Calu3 (cell line): ENCODE measurements around the gene STAT3. TPM values are rescaled to one million over a fixed set of nuclear protein-coding genes. Genes with fewer than 3 reads are reported as not detected.

Source experiments
- BruUV-seq: library from RNA; stranded (reverse); fragments of 400-500 nt; replicated peaks from 2 replicates; lab custom pipeline; 2021; lab: Mats Ljungman, UMichigan
- CTCF ChIA-PET: fragments of 300-600 bp; sonication (Branson Sonifier 250); formaldehyde crosslinking; loops from one replicate; lab custom pipeline; 2022; ENCODE audit warnings: antibody characterized with exemption; lab: Charles Lee
- DNase-seq: peaks from one replicate; pipeline ENCODE4 v3.0.0; 2022
- H3K27ac Mint-ChIP-seq: one replicate; pipeline ENCODE4 v1.8.0; 2022; ENCODE audit warnings: mixed read lengths; ENCODE audit not compliant: unreplicated experiment
- H3K27me3 Mint-ChIP-seq: one replicate; pipeline ENCODE4 v1.8.0; 2022; ENCODE audit warnings: mixed read lengths; ENCODE audit not compliant: unreplicated experiment
- H3K36me3 Mint-ChIP-seq: one replicate; pipeline ENCODE4 v1.8.0; 2022; ENCODE audit warnings: mild to moderate bottlenecking, moderate library complexity, mixed read lengths; ENCODE audit not compliant: insufficient read depth, unreplicated experiment
- H3K4me1 Mint-ChIP-seq: one replicate; pipeline ENCODE4 v1.8.0; 2022; ENCODE audit warnings: mild to moderate bottlenecking, low read depth, mixed read lengths; ENCODE audit not compliant: unreplicated experiment
- H3K4me3 Mint-ChIP-seq: one replicate; pipeline ENCODE4 v1.8.0; 2022; ENCODE audit warnings: mild to moderate bottlenecking, low read depth, moderate library complexity, mixed read lengths; ENCODE audit not compliant: unreplicated experiment
- H3K9me3 Mint-ChIP-seq: one replicate; pipeline ENCODE4 v1.8.0; 2022; ENCODE audit warnings: low read depth, mixed read lengths; ENCODE audit not compliant: unreplicated experiment
- CTCF ChIP-seq: fragments of 200-600 bp; IDR thresholded peaks from one replicate; pipeline ENCODE4 v1.8.0; 2022; ENCODE audit warnings: antibody characterized with exemption; ENCODE audit not compliant: unreplicated experiment
- intact Hi-C: fragments of 100-400 bp; cut with micrococcal nuclease; formaldehyde crosslinking; loops from one replicate; pipeline ENCODE4 v1.10.0; 2022; ENCODE audit not compliant: unreplicated experiment
- total RNA-seq: library from RNA; stranded (reverse); gene quantifications from 2 replicates; pipeline ENCODE4 v1.2.3, GENCODE V29; 2022

The STAT3 gene
- total RNA-seq, 1 experiment from 2014 or later = 183 TPM

GRCh38 chr17:42414704-42415409, 26.6 kb upstream of the STAT3 start:
- no peak for DNase-seq
- Mint-ChIP-seq H3K9me3 (no peaks in the 10 kb centered on the region), H3K36me3 (no peaks in the 10 kb centered on the region), H3K27ac (no peak overlapping the region), H3K27me3 (peaks cover 4% of the 10 kb centered on the region), H3K4me1 (peaks cover 14% of the 10 kb centered on the region), H3K4me3 (no peak overlapping the region)
- intact Hi-C loops = no loop called here
- CTCF ChIA-PET = no interaction called here
- BruUV-seq = no TSS peak
- no peak for TF ChIP-seq CTCF

DNA sequence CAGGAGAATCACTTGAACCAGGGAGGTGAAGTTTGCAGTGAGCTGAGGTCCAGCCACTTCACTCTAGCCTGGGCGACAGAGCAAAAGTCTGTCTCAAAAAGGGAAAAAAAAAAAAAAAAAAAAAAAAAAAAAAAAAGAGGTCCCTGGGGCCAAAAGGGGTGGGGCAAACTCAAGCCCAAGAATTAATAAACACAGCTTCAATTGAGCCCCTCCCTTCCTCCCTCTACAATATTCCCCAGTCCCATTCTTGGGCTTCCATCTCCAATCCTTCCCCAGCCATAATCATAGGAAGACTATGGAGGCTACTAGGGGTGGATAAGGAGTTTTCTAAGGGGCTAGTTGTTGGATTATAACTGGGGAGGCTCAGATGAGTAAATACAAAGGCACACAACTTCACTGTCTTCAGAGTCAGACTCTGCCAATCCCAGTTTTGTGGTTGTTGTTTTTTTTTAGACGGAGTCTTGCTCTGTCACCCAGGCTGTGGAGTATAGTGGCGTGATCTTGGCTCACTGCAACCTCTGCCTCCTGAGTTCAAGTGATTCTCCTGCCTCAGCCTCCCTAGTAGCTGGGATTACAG, 25.3 kb upstream of the STAT3 start:
- intact Hi-C loops = no loop called here
- Mint-ChIP-seq H3K4me1 (peaks cover 14% of the 10 kb centered on the region), H3K27ac (no peak overlapping the region), H3K9me3 (no peaks in the 10 kb centered on the region), H3K4me3 (no peak overlapping the region), H3K36me3 (no peaks in the 10 kb centered on the region), H3K27me3 (no peaks in the 10 kb centered on the region)
- TF ChIP-seq CTCF = no peak
- no peak for DNase-seq
- CTCF ChIA-PET = interaction anchor here (0.5 kb wide), 1 partner anchor 60 kb away, joined by 3 read pairs; no protein-coding TSS in a partner anchor
- no TSS peak for BruUV-seq

DNA sequence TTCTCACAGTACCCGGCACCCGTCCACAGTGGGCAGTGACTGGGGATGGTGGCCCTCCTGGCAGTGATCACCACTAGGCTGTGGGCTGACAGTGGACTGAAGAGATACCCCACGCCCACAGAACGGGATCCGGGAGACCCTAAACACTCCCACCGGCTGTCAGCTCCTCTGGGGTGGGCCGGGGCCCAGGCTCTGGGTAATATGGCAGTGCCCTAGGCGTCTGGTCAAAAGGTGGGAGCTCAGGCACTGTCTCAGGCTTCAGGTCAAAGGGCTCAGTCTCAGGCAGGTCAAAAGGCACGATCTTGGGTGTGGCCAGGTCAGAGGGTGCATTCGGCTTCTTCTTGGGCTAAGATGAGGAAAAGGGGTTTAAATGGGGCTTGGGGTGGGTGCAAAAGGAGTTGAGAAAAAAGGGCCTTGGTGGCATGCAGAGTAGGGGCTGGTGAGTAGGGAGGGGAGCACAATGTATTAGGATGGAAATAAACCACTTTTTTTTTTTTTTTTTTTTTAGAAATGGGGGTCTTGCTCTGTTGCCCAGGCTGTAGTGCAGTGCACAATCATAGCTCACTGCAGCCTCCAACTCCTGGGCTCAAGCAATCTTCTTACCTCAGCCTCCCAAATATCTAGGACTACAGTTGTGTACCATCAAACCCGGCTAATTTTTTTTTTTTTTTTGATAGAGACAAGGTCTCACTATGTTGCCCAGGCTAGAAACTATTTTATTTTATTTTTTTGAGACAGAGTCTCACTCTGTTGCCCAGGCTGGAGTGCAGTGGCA, 23.9 kb upstream of the STAT3 start:
- CTCF ChIA-PET = interaction anchor here (0.8 kb wide), 1 partner anchor 118 kb away, joined by 6 read pairs; no protein-coding TSS in a partner anchor
- Mint-ChIP-seq H3K4me3 (no peak overlapping the region), H3K27me3 (no peaks in the 10 kb centered on the region), H3K9me3 (no peaks in the 10 kb centered on the region), H3K36me3 (no peaks in the 10 kb centered on the region), H3K4me1 (peaks cover 21% of the 10 kb centered on the region), H3K27ac (no peak overlapping the region)
- TF ChIP-seq CTCF = no peak
- intact Hi-C loops = no loop called here
- no peak for DNase-seq
- no TSS peak for BruUV-seq

DNA sequence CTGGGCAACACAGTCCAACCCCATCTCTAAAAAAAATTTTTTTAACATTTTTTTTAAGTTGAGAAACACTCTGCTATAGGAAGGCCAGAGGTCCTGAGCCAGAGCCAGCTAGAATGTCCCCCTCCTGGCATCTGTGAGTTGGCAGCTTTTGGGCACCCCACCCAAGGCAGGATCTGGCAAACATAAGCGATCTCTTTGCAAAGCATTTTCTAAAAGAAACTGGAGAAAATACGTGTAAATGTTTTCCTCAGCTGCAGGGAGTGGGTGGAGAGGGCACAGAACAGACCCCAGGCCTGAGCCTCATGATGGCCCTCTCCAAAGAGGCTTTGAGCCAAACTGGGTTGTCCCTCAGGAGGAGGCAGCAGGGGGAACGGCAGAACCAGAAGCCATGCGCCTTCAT, 23.1 kb upstream of the STAT3 start:
- intact Hi-C loops = no loop called here
- H3K27me3 Mint-ChIP-seq = no peaks in the 10 kb centered on the region
- H3K4me1 Mint-ChIP-seq = peaks cover 23% of the 10 kb centered on the region
- H3K4me3 Mint-ChIP-seq = no peak overlapping the region
- no peaks in the 10 kb centered on the region for H3K36me3 Mint-ChIP-seq
- no TSS peak for BruUV-seq
- no peak for TF ChIP-seq CTCF
- no peaks in the 10 kb centered on the region for H3K9me3 Mint-ChIP-seq
- no peak overlapping the region for H3K27ac Mint-ChIP-seq
- CTCF ChIA-PET = interaction anchor here (0.7 to 0.8 kb wide), 2 partner anchors 12 to 118 kb away, joined by 6 to 9 read pairs; no protein-coding TSS in a partner anchor
- no peak for DNase-seq
